Nephron (organoid): ENCODE measurements around the gene FAM222B.

Experiments
- H3K27ac Mint-ChIP-seq, 3 experiments: 2 replicates each; pipeline ENCODE4 v1.8.0; 2020; ENCODE audit warnings: mixed read lengths in 3 of 3, mild to moderate bottlenecking in 2 of 3, moderate library complexity in 1 of 3
- H3K27me3 Mint-ChIP-seq: 2 replicates; pipeline ENCODE4 v1.8.0; 2021; ENCODE audit warnings: low read depth, mild to moderate bottlenecking, moderate library complexity, mixed read lengths
- H3K36me3 Mint-ChIP-seq: 2 replicates; pipeline ENCODE4 v1.8.0; 2020; ENCODE audit warnings: low read depth, mixed read lengths
- H3K4me1 Mint-ChIP-seq: 2 replicates; pipeline ENCODE4 v1.8.0; 2020; ENCODE audit warnings: mixed read lengths
- H3K4me3 Mint-ChIP-seq, 3 experiments: 2 replicates each; pipeline ENCODE4 v1.8.0; 2020; ENCODE audit warnings: mild to moderate bottlenecking in 3 of 3, mixed read lengths in 3 of 3, moderate library complexity in 2 of 3
- H3K9me3 Mint-ChIP-seq: 2 replicates; pipeline ENCODE4 v1.8.0; 2020; ENCODE audit warnings: mixed read lengths
- CTCF ChIP-seq, 3 experiments: fragments of 200-600 bp; sonication (generic); IDR thresholded peaks; one replicate each; pipeline ENCODE4 v1.5.0; 2021; ENCODE audit warnings: antibody characterized with exemption in 3 of 3; ENCODE audit not compliant: unreplicated experiment in 3 of 3

Gene FAM222B

DNA sequence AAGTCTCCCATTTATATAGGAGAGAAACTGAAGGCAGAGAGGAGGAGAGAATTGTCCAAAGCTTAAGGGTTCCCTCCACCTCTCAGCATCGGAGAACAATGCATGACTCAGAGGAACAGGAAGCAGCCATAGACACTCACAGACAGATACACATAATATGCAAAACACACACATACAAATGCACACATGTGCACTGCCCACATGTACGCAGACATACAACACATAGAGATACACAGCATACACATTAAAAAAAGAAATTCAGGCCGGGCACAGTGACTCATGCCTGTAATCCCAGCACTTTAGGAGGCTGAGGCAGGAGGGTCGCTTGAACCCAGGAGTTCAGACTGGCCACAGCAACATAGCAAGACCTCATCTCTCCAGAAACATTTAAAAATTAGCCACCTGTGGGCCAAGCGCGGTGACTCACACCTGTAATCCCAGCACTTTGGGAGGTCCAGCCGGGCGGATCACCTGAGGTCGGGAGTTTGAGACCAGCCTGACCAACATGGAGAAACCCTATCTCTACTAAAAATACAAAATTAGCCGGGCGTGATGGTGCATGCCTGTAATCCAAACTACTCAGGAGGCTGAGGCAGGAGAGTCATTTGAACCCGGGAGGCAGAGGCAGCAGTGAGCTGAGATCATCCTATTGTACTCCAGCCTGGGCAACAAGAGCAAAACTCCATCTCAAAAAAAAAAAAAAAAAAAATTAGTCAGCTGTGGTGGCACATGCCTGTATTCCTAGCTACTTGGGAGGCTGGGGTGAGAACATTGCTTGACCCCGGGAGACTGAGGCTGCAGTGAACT, 23.6 kb upstream of the FAM222B start:
- Mint-ChIP-seq H3K27ac (no peak overlapping the region), H3K9me3 (no peaks in the 10 kb centered on the region), H3K36me3 (peaks cover 4% of the 10 kb centered on the region), H3K4me1 (no peaks in the 10 kb centered on the region), H3K27me3 (peaks cover 7% of the 10 kb centered on the region), H3K4me3 (no peak overlapping the region)
- no peak for TF ChIP-seq CTCF (IDR thresholded peaks at IDR 0.05; ENCODE audit: unreplicated experiment in 3 of 3)

DNA sequence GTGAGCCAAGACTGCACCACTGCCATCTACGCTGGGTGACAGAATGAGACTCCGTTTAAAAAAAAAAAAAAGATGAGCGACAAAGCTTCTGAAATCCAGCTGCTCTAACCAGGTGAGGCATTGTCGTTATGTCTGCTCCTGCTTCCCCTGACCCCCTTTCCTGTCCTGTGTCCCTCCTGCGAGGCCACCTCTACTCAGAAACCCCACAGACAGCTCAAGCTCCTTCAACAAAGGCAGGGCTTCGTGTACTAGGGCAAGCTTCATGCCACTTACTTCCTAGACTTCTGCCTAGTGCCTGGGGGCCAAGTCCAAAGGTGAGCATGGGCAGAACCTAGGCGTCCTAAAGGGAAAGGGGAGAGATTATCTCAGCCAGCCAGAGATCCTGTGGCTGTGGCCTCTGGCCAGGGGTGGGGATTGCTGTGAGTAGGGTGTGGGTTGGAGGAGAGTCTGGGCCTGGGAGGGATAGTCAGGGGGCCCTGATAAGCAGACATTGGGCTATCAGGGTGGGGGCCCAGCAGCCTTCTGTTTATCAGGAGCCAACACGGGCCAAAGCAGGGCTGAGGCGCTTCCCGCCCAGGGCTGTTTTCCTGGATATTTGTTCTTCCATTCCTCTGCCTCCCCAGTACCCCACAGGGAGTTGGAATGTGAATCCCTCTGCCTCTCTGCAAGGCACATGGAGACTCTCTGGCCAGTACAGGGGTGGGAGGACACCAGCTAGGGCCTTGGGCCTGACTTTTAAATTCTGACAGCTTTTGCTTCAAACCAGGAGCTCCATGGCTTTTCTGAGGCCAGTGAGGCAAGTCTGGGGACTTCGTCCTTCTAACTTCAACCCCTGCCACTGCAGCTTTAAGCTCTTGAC, 22.6 kb upstream of the FAM222B start:
- Mint-ChIP-seq H3K4me3 (no peak overlapping the region), H3K27ac (no peak overlapping the region), H3K36me3 (peaks cover 8% of the 10 kb centered on the region), H3K27me3 (peaks cover 7% of the 10 kb centered on the region), H3K4me1 (no peaks in the 10 kb centered on the region), H3K9me3 (no peaks in the 10 kb centered on the region)
- no peak for TF ChIP-seq CTCF (IDR thresholded peaks at IDR 0.05; ENCODE audit: unreplicated experiment in 3 of 3)

- TF ChIP-seq CTCF (IDR thresholded peaks at IDR 0.05; ENCODE audit: unreplicated experiment in 3 of 3): no peak
- peaks cover 4% of the 10 kb centered on the region for H3K27me3 Mint-ChIP-seq
- no peaks in the 10 kb centered on the region for H3K9me3 Mint-ChIP-seq
- H3K27ac Mint-ChIP-seq: no peak overlapping the region
- peaks cover 13% of the 10 kb centered on the region for H3K36me3 Mint-ChIP-seq
- H3K4me3 Mint-ChIP-seq: no peak overlapping the region
- no peaks in the 10 kb centered on the region for H3K4me1 Mint-ChIP-seq
Measured at GRCh38 chr17:28863953-28864352, 21.4 kb upstream of the FAM222B start.

GRCh38 chr17:28862561-28862960, 20.0 kb upstream of the FAM222B start:
- TF ChIP-seq CTCF (IDR thresholded peaks at IDR 0.05; ENCODE audit: unreplicated experiment in 3 of 3): no peak
- Mint-ChIP-seq H3K4me1 (no peaks in the 10 kb centered on the region), H3K27me3 (peaks cover 4% of the 10 kb centered on the region), H3K4me3 (no peak overlapping the region), H3K36me3 (peaks cover 27% of the 10 kb centered on the region), H3K9me3 (no peaks in the 10 kb centered on the region), H3K27ac (no peak overlapping the region)

GRCh38 chr17:28861393-28862203, 19.0 kb upstream of the FAM222B start:
- H3K9me3 Mint-ChIP-seq: no peaks in the 10 kb centered on the region
- peaks cover 31% of the 10 kb centered on the region for H3K36me3 Mint-ChIP-seq
- no peaks in the 10 kb centered on the region for H3K4me1 Mint-ChIP-seq
- no peak for TF ChIP-seq CTCF (IDR thresholded peaks at IDR 0.05; ENCODE audit: unreplicated experiment in 3 of 3)
- no peak overlapping the region for H3K4me3 Mint-ChIP-seq
- H3K27me3 Mint-ChIP-seq: peaks cover 4% of the 10 kb centered on the region
- H3K27ac Mint-ChIP-seq: no peak overlapping the region
